ENCODE results near the gene APEH. TPM values are rescaled to one million over a fixed set of nuclear protein-coding genes. Genes with fewer than 3 reads are reported as not detected.

Gene APEH
- total RNA-seq, 1 donor from 2014 or later = 88.5 TPM

GRCh38 chr3:49699281-49699979 is 25.3 kb downstream of the APEH start:
- Histone ChIP-seq H3K36me3 (peaks cover 25% of the 10 kb centered on the region), H3K4me1 (no peaks in the 10 kb centered on the region), H3K27ac (no peak overlapping the region), H3K9me3 (no peaks in the 10 kb centered on the region), H3K27me3 (no peaks in the 10 kb centered on the region), H3K4me3 (no peak overlapping the region)
- TF ChIP-seq, protein P1, sequence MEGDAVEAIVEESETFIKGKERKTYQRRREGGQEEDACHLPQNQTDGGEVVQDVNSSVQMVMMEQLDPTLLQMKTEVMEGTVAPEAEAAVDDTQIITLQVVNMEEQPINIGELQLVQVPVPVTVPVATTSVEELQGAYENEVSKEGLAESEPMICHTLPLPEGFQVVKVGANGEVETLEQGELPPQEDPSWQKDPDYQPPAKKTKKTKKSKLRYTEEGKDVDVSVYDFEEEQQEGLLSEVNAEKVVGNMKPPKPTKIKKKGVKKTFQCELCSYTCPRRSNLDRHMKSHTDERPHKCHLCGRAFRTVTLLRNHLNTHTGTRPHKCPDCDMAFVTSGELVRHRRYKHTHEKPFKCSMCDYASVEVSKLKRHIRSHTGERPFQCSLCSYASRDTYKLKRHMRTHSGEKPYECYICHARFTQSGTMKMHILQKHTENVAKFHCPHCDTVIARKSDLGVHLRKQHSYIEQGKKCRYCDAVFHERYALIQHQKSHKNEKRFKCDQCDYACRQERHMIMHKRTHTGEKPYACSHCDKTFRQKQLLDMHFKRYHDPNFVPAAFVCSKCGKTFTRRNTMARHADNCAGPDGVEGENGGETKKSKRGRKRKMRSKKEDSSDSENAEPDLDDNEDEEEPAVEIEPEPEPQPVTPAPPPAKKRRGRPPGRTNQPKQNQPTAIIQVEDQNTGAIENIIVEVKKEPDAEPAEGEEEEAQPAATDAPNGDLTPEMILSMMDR (IDR thresholded peaks at IDR 0.05) = no peak
- no peak for DNase-seq
- ATAC-seq = peak; percentile 42
- intact Hi-C loops (cut with DNase I) = no loop called here

DNA sequence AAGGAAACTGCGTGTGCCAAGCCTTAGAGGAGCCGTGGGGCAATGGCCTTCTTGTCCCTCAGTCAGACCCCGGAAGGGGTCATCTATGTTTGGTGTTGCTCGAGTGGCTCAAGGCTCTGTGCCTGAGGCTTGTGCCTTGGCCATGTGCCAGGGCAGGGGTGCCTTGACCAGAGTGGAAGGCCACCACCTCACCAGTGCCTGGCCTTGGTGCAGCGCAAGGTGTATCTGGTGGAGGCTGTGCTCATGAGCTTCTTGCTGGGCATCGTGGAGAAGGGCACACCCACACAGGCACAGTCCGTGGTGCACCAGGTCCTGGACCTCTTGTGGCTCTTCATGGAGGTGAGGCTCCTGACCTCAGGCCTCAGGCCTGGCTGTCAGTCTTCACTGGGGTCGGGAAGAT is 25.9 kb downstream of the APEH start:
- no peak overlapping the region for H3K4me3 ChIP-seq
- H3K9me3 ChIP-seq = no peaks in the 10 kb centered on the region
- H3K27ac ChIP-seq = no peak overlapping the region
- no peaks in the 10 kb centered on the region for H3K4me1 ChIP-seq
- intact Hi-C loops (cut with DNase I) = no loop called here
- H3K36me3 ChIP-seq = peaks cover 27% of the 10 kb centered on the region
- TF ChIP-seq, protein P1 (IDR thresholded peaks at IDR 0.05) = no peak
- DNase-seq (no peak), ATAC-seq (no peak)
- H3K27me3 ChIP-seq = no peaks in the 10 kb centered on the region

GRCh38 chr3:49700453-49701128 is 26.4 kb downstream of the APEH start:
- no peaks in the 10 kb centered on the region for H3K9me3 ChIP-seq
- H3K27me3 ChIP-seq = no peaks in the 10 kb centered on the region
- ATAC-seq (no peak), DNase-seq (no peak)
- intact Hi-C loops (cut with DNase I) = no loop called here
- no peak overlapping the region for H3K27ac ChIP-seq
- no peak overlapping the region for H3K4me3 ChIP-seq
- H3K36me3 ChIP-seq = peaks cover 32% of the 10 kb centered on the region
- no peaks in the 10 kb centered on the region for H3K4me1 ChIP-seq
- TF ChIP-seq, protein P1 (IDR thresholded peaks at IDR 0.05) = no peak

GRCh38 chr3:49701388-49702077 is 27.4 kb downstream of the APEH start:
- peaks cover 40% of the 10 kb centered on the region for H3K36me3 ChIP-seq
- intact Hi-C loops (cut with DNase I) = no loop called here
- no peaks in the 10 kb centered on the region for H3K27me3 ChIP-seq
- TF ChIP-seq, protein P1 (IDR thresholded peaks at IDR 0.05) = peak; percentile 26
- H3K27ac ChIP-seq = no peak overlapping the region
- DNase-seq (no peak), ATAC-seq (no peak)
- no peak overlapping the region for H3K4me3 ChIP-seq
- H3K9me3 ChIP-seq = no peaks in the 10 kb centered on the region
- H3K4me1 ChIP-seq = no peaks in the 10 kb centered on the region

DNA sequence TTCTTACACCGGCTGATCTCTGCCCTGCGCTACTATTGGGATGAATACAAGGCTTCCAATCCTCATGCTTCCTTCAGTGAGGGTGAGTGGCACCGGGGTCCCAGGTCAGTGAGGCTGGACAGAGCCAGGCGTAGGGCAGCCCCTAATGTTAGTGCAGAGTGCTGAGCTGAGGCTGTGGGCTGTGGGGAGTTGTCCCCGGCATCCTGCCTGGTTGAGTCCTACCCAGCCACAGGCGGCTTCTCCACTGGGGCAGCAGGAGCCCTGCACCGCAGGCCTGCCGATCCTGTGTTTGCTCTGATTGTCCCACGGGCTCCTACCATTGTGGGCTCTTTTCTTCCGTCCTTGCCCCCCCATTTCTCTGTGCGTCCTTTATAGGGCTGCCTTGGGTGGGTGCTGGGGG is 28.5 kb downstream of the APEH start:
- Histone ChIP-seq H3K4me3 (no peak overlapping the region), H3K27ac (no peak overlapping the region), H3K4me1 (no peaks in the 10 kb centered on the region), H3K27me3 (no peaks in the 10 kb centered on the region), H3K9me3 (no peaks in the 10 kb centered on the region), H3K36me3 (peaks cover 40% of the 10 kb centered on the region)
- no peak for ATAC-seq
- TF ChIP-seq, protein P1 (IDR thresholded peaks at IDR 0.05) = no peak
- intact Hi-C loops (cut with DNase I) = no loop called here
- DNase-seq = no peak

Measured in upper lobe of right lung (tissue), 1 donor.